ENCODE results near the gene RAB32.

Gene RAB32

DNA sequence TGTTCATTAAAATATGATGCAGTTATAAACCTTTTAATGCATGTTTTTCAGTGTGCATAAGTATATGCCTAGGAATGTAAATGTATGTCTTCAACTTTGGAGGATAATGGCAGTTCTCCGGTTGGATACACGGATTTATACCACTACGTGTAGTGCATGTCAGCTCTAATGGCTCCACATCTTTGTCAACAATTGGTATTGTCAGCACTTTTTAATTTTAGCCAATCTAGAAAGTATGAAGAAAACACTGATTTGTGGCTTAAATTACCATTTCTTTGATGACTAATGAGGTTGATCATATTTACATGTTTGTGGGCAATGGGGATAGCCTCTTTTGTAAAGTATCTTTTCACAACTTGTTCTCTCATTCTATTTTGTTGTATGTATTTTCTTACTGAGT is 10.9 kb upstream of the RAB32 start:
- H3K27ac ChIP-seq = no peak overlapping the region
- no peaks in the 10 kb centered on the region for H3K79me2 ChIP-seq
- no peak overlapping the region for H3K4me3 ChIP-seq (ENCODE audit: low read depth, low read length)
- no peaks in the 10 kb centered on the region for H3K36me3 ChIP-seq (ENCODE audit: control insufficient read depth, insufficient read depth, low read length)
- no peak overlapping the region for H3K4me2 ChIP-seq (ENCODE audit: low read length)
- H3K27me3 ChIP-seq (ENCODE audit: control insufficient read depth, insufficient read depth, low read length) = no peaks in the 10 kb centered on the region
- H2AFZ ChIP-seq = no peak overlapping the region
- H3K9me3 ChIP-seq (ENCODE audit: control insufficient read depth, low read length) = no peaks in the 10 kb centered on the region
- no peak overlapping the region for H3K9ac ChIP-seq
- H3K4me1 ChIP-seq = no peaks in the 10 kb centered on the region
- no peak for TF ChIP-seq CTCF (IDR thresholded peaks at IDR 0.05)

DNA sequence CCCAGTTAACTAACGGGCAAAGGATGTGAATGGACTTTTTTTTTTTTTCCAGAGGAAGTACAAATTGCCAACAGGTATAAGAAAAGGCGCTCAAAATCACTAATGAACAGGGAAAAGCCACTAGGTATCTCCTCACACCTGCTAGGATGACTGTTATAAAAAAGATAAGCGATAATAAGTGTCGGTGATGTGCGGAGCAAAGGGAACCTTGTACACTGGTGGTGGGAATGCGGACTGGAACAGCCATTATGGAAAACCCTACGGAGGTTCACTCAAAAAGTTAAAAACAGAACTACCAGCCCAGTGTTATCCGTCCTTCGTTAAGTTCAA is 787 bp upstream of the RAB32 start:
- Histone ChIP-seq H3K4me3 (ENCODE audit: low read depth, low read length) (peak overlapping the region; percentile 50), H3K9me3 (ENCODE audit: control insufficient read depth, low read length) (no peaks in the 10 kb centered on the region), H3K4me2 (ENCODE audit: low read length) (peak overlapping the region; percentile 68), H2AFZ (peak overlapping the region; percentile 99), H3K79me2 (no peaks in the 10 kb centered on the region), H3K4me1 (peaks cover 10% of the 10 kb centered on the region), H3K9ac (no peak overlapping the region), H3K36me3 (ENCODE audit: control insufficient read depth, insufficient read depth, low read length) (no peaks in the 10 kb centered on the region), H3K27ac (peak overlapping the region; percentile 84), H3K27me3 (ENCODE audit: control insufficient read depth, insufficient read depth, low read length) (no peaks in the 10 kb centered on the region)
- no peak for TF ChIP-seq CTCF (IDR thresholded peaks at IDR 0.05)

DNA sequence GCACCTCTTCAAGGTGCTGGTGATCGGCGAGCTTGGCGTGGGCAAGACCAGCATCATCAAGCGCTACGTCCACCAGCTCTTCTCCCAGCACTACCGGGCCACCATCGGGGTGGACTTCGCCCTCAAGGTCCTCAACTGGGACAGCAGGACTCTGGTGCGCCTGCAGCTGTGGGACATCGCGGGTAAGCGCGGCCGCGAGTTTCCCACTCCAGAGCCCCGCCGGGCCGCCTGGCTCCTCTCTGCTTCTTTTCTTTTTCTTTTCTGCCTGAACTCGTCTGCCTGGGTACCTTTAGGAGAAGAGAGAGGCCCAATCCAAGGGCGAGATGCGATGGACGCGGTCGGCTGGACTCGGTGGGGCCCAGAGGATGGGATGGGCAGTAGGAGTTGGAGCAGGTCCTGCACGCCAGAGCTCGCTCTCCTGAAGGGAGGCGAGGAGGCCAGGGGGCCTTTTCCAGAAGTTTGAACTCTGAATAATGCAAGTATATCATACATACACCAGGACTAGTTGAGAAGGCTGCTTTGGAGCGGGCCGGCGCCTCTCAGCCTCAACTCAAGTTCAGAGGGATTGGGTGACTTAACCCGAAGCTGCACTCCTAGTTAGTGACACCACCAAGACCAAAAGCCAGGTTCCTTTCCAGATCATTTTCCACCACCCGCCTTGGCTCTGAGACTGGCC is 445 bp downstream of the RAB32 start:
- Histone ChIP-seq H3K79me2 (no peaks in the 10 kb centered on the region), H2AFZ (peak overlapping the region; percentile 99), H3K36me3 (ENCODE audit: control insufficient read depth, insufficient read depth, low read length) (no peaks in the 10 kb centered on the region), H3K4me3 (ENCODE audit: low read depth, low read length) (peak overlapping the region; percentile 80), H3K4me2 (ENCODE audit: low read length) (peak overlapping the region; percentile 81), H3K27ac (peak overlapping the region; percentile 84), H3K27me3 (ENCODE audit: control insufficient read depth, insufficient read depth, low read length) (no peaks in the 10 kb centered on the region), H3K9ac (peak overlapping the region; percentile 32), H3K4me1 (peaks cover 10% of the 10 kb centered on the region), H3K9me3 (ENCODE audit: control insufficient read depth, low read length) (no peaks in the 10 kb centered on the region)
- TF ChIP-seq CTCF (IDR thresholded peaks at IDR 0.05) = no peak

GRCh38 chr6:146544616-146545182 is 1.1 kb downstream of the RAB32 start:
- no peaks in the 10 kb centered on the region for H3K9me3 ChIP-seq (ENCODE audit: control insufficient read depth, low read length)
- no peak overlapping the region for H3K9ac ChIP-seq
- H3K79me2 ChIP-seq = no peaks in the 10 kb centered on the region
- H3K27ac ChIP-seq = peak overlapping the region; percentile 84
- peak overlapping the region; percentile 99 for H2AFZ ChIP-seq
- H3K4me2 ChIP-seq (ENCODE audit: low read length) = peak overlapping the region; percentile 81
- peak overlapping the region; percentile 80 for H3K4me3 ChIP-seq (ENCODE audit: low read depth, low read length)
- no peaks in the 10 kb centered on the region for H3K27me3 ChIP-seq (ENCODE audit: control insufficient read depth, insufficient read depth, low read length)
- peaks cover 10% of the 10 kb centered on the region for H3K4me1 ChIP-seq
- TF ChIP-seq CTCF (IDR thresholded peaks at IDR 0.05) = no peak
- no peaks in the 10 kb centered on the region for H3K36me3 ChIP-seq (ENCODE audit: control insufficient read depth, insufficient read depth, low read length)

DNA sequence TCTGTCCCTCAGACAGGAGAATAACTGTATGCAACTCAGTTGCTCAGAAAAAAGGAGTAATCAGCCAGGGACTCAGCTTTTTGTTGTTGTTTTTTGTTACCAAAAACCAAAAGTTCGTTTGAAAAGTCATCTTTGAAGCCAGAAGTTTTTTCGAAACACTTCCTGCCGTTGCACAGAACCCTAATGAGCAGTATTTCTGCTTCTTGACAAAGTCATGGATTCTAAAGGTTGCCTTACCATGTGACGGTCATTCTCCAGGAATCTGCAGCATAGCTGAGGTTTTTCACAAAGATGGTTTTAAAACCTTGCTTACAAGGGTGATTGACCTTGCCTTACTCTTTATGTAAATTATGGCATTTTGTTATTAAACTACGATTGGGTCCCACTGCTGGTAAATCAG is 1.9 kb downstream of the RAB32 start:
- Histone ChIP-seq H3K4me1 (peaks cover 10% of the 10 kb centered on the region), H3K36me3 (ENCODE audit: control insufficient read depth, insufficient read depth, low read length) (no peaks in the 10 kb centered on the region), H3K27me3 (ENCODE audit: control insufficient read depth, insufficient read depth, low read length) (no peaks in the 10 kb centered on the region), H3K4me2 (ENCODE audit: low read length) (peak overlapping the region; percentile 31), H3K9me3 (ENCODE audit: control insufficient read depth, low read length) (no peaks in the 10 kb centered on the region), H2AFZ (no peak overlapping the region), H3K79me2 (no peaks in the 10 kb centered on the region), H3K27ac (no peak overlapping the region), H3K9ac (no peak overlapping the region), H3K4me3 (ENCODE audit: low read depth, low read length) (peak overlapping the region; percentile 12)
- TF ChIP-seq CTCF (IDR thresholded peaks at IDR 0.05) = no peak
